HepG2 (cell line): ENCODE measurements around the gene SPIN1. TPM values are rescaled to one million over a fixed set of nuclear protein-coding genes. Genes with fewer than 3 reads are reported as not detected.

Experiments used
- ATAC-seq: fragments of 200-7000 bp; cut with Tn5 transposase; 3 replicates; pipeline ENCODE4 v1.9.1; 2020; ENCODE audit warnings: mild to moderate bottlenecking, moderate library complexity
- BruUV-seq: library from RNA; stranded (reverse); fragments of 400-500 nt; replicated peaks from 2 replicates; lab custom pipeline; 2021; lab: Mats Ljungman, UMichigan
- CTCF ChIA-PET: fragments of 300-600 bp; formaldehyde crosslinking; extraction: SDS; loops from one replicate; lab custom pipeline; 2021; ENCODE audit warnings: low total read pairs, inconsistent platforms, low intra/inter-chr PET ratio; lab: Yijun Ruan, JAX
- POLR2A ChIA-PET: fragments of 350-600 bp; sonication (Branson Sonifier 250); formaldehyde crosslinking; loops from one replicate; lab custom pipeline; 2020; ENCODE audit warnings: antibody characterized with exemption, inconsistent platforms; lab: Yijun Ruan, JAX
- DNase-seq: peaks from one replicate; pipeline ENCODE4 v3.0.0-alpha.2; 2015; ENCODE audit warnings: low spot score
- FAIRE-seq: peaks from 3 replicates; lab custom pipeline; 2011; peaks lifted over from hg19 to GRCh38; lab: Jason Lieb, UNC
- H2AFZ ChIP-seq: one replicate; pipeline ENCODE4 v1.6.1; 2011; ENCODE audit warnings: low read length, inconsistent platforms
- H3K27ac ChIP-seq: fragments of 300-600 bp; 3 replicates; pipeline ENCODE4 v1.8.0; 2011; ENCODE audit warnings: mixed run types, mild to moderate bottlenecking, mixed read lengths, low read length, inconsistent platforms; ENCODE audit not compliant: insufficient read depth; ENCODE audit errors: extremely low read length
- H3K27me3 ChIP-seq, 2 experiments: fragments of 200-600 bp in 1 of 2; 2 replicates in 1 of 2; 3 replicates in 1 of 2; pipeline versions ENCODE4 v1.6.0 to v1.8.0; 2011; ENCODE audit warnings: low read length in 2 of 2, mild to moderate bottlenecking in 2 of 2, moderate library complexity in 2 of 2, inconsistent platforms in 1 of 2; ENCODE audit not compliant: insufficient read depth in 2 of 2, control insufficient read depth in 1 of 2
- H3K36me3 ChIP-seq, 2 experiments: fragments of 200-600 bp in 1 of 2; replicated peaks in 1 of 2; 2 replicates in 1 of 2; 3 replicates in 1 of 2; pipeline versions ENCODE4 v1.5.1 to v1.8.0; 2011; ENCODE audit warnings: low read length in 2 of 2, inconsistent platforms in 1 of 2; ENCODE audit not compliant: insufficient read depth in 2 of 2, control insufficient read depth in 1 of 2
- H3K4me1 ChIP-seq: 2 replicates; pipeline ENCODE4 v1.5.1; 2012; ENCODE audit warnings: low read length, inconsistent platforms; ENCODE audit not compliant: insufficient read depth
- H3K4me2 ChIP-seq: 2 replicates; pipeline ENCODE4 v1.6.0; 2011; ENCODE audit warnings: low read depth, low read length, inconsistent platforms
- H3K4me3 ChIP-seq, 3 experiments: fragments of 200-600 bp in 1 of 3; sonication (generic), shearing (Covaris generic) in 1 of 3; replicated peaks in 1 of 3; 2 replicates each; pipeline ENCODE4 v1.5.1; 2011 to 2016; ENCODE audit warnings: low read length in 3 of 3, inconsistent platforms in 2 of 3, low read depth in 2 of 3, mild to moderate bottlenecking in 2 of 3, control low read depth in 1 of 3, mixed read lengths in 1 of 3; ENCODE audit not compliant: insufficient read depth in 1 of 3
- H3K79me2 ChIP-seq: one replicate; pipeline ENCODE4 v1.6.1; 2011; ENCODE audit warnings: low read length, inconsistent platforms; ENCODE audit not compliant: insufficient read depth
- H3K9ac ChIP-seq: 2 replicates; pipeline ENCODE4 v1.6.0; 2011; ENCODE audit warnings: mild to moderate bottlenecking, low read depth, low read length, inconsistent platforms; ENCODE audit not compliant: insufficient read depth
- H3K9me3 ChIP-seq: 2 replicates; pipeline ENCODE4 v1.5.1; 2012; ENCODE audit warnings: mild to moderate bottlenecking, low read length
- H4K20me1 ChIP-seq: 2 replicates; pipeline ENCODE4 v1.6.0; 2011; ENCODE audit warnings: inconsistent platforms, mild to moderate bottlenecking, low read length, moderate library complexity; ENCODE audit not compliant: insufficient read depth
- FOXA3 ChIP-seq: IDR thresholded peaks from 2 replicates; pipeline ENCODE4 v1.6.1; 2016; ENCODE audit warnings: missing genetic modification reagents, missing compliant biosample characterization
- MED13 ChIP-seq: sonication (generic); formaldehyde crosslinking; IDR thresholded peaks from 2 replicates; pipeline ENCODE4 v1.5.0; 2020; ENCODE audit warnings: missing genetic modification reagents
- MED8 ChIP-seq: sonication (generic); formaldehyde crosslinking; IDR thresholded peaks from 2 replicates; pipeline ENCODE4 v1.8.1; 2023; ENCODE audit warnings: mild to moderate bottlenecking, missing genetic modification reagents; ENCODE audit not compliant: insufficient replicate concordance
- MTF2 ChIP-seq: sonication (generic); formaldehyde crosslinking; IDR thresholded peaks from 2 replicates; pipeline ENCODE4 v1.5.0; 2020; ENCODE audit warnings: missing genetic modification reagents, borderline replicate concordance
- MZF1 ChIP-seq: sonication (generic); formaldehyde crosslinking; IDR thresholded peaks from 2 replicates; pipeline ENCODE4 v1.8.1; 2023; ENCODE audit warnings: mild to moderate bottlenecking, missing genetic modification reagents, borderline replicate concordance
- NR2F1 ChIP-seq, 2 experiments: fragments of 450-650 bp in 1 of 2; formaldehyde crosslinking in 1 of 2; IDR thresholded peaks; 2 replicates each; pipeline versions ENCODE4 v1.5.0 to v1.6.1; 2016 to 2020; ENCODE audit warnings: mild to moderate bottlenecking in 1 of 2, missing compliant biosample characterization in 1 of 2, missing genetic modification reagents in 1 of 2, moderate library complexity in 1 of 2
- RAD21 ChIP-seq: fragments of 450-650 bp; formaldehyde crosslinking; IDR thresholded peaks from 2 replicates; pipeline ENCODE4 v1.5.0; 2020; ENCODE audit warnings: mild to moderate bottlenecking
- RELA ChIP-seq: sonication (generic); formaldehyde crosslinking; IDR thresholded peaks from 2 replicates; pipeline ENCODE4 v1.4.0; 2020; ENCODE audit warnings: missing genetic modification reagents
- TEAD3 ChIP-seq: optimal IDR thresholded peaks from 2 replicates; pipeline ENCODE3; 2016; ENCODE audit warnings: borderline replicate concordance
- ZNF496 ChIP-seq: sonication (generic); formaldehyde crosslinking; IDR thresholded peaks from 2 replicates; pipeline ENCODE4 v1.8.1; 2023; ENCODE audit warnings: mild to moderate bottlenecking, moderate library complexity, missing genetic modification reagents; ENCODE audit not compliant: insufficient replicate concordance
- WGBS: methylation state at CpG from one replicate; pipeline ENCODE4 v1.1.6; 2017; ENCODE audit warnings: low lambda C conversion rate; 5-methylcytosine and 5-hydroxymethylcytosine counted together
- in situ Hi-C: cut with HindIII; loops from 2 replicates; pipeline ENCODE4 v1.10.0; 2017; ENCODE audit warnings: low pct_unique_long_range_greater_than_20kb; ENCODE audit not compliant: extremely low pct_ligation_motif_present
- intact Hi-C: fragments of 100-400 bp; cut with micrococcal nuclease; formaldehyde crosslinking; loops from one replicate; pipeline ENCODE4 v1.10.0; 2022; ENCODE audit not compliant: unreplicated experiment
- polyA plus RNA-seq, 8 experiments: library from polyadenylated mRNA; depleted of rRNA in 3 of 8; stranded (reverse) in 7 of 8; unstranded in 1 of 8; fragments of >200 nt; fragmentation: Illumina TruSeq in 4 of 8; extraction: Trizol in 4 of 8; gene quantifications; 2 replicates each; pipeline versions ENCODE4 v1.2.1 to v1.2.3, GENCODE V29; 2011 to 2016; ENCODE audit warnings: low read depth in 4 of 8, missing spikeins in 1 of 8, mixed read lengths in 1 of 8; ENCODE audit not compliant: insufficient read depth in 1 of 8
- total RNA-seq, 5 experiments: library from RNA; depleted of rRNA; stranded (reverse); fragments of >200 nt; fragmentation: Illumina TruSeq; extraction: Trizol; gene quantifications; 2 replicates each; pipeline ENCODE4 v1.2.3, GENCODE V29; 2016; ENCODE audit warnings: low read depth in 1 of 5
- TF ChIP-seq, protein P1 (sequence below): sonication (generic); formaldehyde crosslinking; IDR thresholded peaks from 2 replicates; pipeline ENCODE4 v1.4.0; 2020; ENCODE audit warnings: mild to moderate bottlenecking, missing genetic modification reagents
- TF ChIP-seq, protein P2 (sequence below): sonication (generic); formaldehyde crosslinking; IDR thresholded peaks from 2 replicates; pipeline ENCODE4 v1.9.0; 2021; ENCODE audit warnings: missing genetic modification reagents, borderline replicate concordance

The SPIN1 gene
- total and polyA plus RNA-seq, 2 of the 13 experiments (the other 11 are each of a cell fraction or from before 2014, with no cell fraction given) = 20.0 to 24.3 TPM

DNA sequence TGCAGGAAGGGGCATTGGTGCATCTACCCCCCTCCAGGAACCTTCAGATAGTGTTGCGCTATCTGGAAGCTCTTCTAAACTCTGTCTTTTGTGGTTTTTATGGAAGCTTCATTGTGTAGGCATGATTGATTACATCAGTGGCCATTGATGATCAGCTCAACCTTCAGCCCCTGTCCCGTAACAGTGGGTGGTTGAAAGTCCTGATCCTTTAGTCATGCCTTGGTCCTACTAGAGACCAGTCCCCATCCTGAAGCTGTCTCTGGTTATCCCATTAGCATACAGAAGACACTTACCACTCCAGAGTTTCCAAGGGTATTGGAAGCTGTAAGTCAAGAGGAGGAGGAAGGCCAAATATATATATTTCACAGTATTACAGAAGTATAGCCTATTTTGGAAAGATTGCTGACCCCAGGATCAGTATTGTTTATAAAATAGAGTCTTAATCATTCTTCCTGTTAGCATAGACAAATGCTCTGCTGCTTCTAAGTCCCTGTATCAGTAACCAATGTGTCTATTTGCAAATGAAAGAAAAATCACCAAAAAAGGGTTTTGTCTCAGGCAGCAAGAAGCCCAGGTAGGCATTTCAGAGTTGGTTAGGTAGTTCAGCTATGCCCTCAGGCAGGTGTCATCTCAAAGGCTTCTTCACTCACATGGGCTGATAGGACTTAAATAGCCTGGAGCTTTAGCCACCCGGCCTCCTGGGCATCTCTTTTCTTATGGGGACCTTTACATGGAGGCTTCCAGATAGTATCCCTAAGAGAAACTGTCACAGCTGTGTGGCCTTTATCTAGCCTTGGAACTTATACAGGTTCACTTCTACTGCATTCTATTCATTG is 41.6 kb downstream of the SPIN1 start:
- Histone ChIP-seq H3K9me3 (no peaks in the 10 kb centered on the region), H3K27me3 (no peaks in the 10 kb centered on the region), H4K20me1 (no peaks in the 10 kb centered on the region), H3K27ac (no peak overlapping the region), H3K4me3 (no peak overlapping the region), H3K36me3 (peaks cover 2 to 4% of the 10 kb centered on the region in 2 experiments; a peak in 4 of 5 replicates), H3K4me1 (peaks cover 15% of the 10 kb centered on the region), H3K4me2 (no peak overlapping the region), H3K9ac (no peak overlapping the region), H3K79me2 (peaks cover 14% of the 10 kb centered on the region), H2AFZ (no peak overlapping the region)
- ChIA-PET POLR2A (no interaction called here), CTCF (no interaction called here)
- TF ChIP-seq MED13 (CRISPR knock-in tag) = no peak
- no peak for TF ChIP-seq RAD21
- TF ChIP-seq, protein P1, sequence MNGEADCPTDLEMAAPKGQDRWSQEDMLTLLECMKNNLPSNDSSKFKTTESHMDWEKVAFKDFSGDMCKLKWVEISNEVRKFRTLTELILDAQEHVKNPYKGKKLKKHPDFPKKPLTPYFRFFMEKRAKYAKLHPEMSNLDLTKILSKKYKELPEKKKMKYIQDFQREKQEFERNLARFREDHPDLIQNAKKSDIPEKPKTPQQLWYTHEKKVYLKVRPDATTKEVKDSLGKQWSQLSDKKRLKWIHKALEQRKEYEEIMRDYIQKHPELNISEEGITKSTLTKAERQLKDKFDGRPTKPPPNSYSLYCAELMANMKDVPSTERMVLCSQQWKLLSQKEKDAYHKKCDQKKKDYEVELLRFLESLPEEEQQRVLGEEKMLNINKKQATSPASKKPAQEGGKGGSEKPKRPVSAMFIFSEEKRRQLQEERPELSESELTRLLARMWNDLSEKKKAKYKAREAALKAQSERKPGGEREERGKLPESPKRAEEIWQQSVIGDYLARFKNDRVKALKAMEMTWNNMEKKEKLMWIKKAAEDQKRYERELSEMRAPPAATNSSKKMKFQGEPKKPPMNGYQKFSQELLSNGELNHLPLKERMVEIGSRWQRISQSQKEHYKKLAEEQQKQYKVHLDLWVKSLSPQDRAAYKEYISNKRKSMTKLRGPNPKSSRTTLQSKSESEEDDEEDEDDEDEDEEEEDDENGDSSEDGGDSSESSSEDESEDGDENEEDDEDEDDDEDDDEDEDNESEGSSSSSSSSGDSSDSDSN (CRISPR knock-in tag) = no peak
- no peak for TF ChIP-seq FOXA3 (CRISPR knock-in tag)
- no peak for TF ChIP-seq RELA (CRISPR knock-in tag)
- no peak for TF ChIP-seq MZF1 (CRISPR knock-in tag)
- no peak for TF ChIP-seq MTF2
- TF ChIP-seq, protein P2, sequence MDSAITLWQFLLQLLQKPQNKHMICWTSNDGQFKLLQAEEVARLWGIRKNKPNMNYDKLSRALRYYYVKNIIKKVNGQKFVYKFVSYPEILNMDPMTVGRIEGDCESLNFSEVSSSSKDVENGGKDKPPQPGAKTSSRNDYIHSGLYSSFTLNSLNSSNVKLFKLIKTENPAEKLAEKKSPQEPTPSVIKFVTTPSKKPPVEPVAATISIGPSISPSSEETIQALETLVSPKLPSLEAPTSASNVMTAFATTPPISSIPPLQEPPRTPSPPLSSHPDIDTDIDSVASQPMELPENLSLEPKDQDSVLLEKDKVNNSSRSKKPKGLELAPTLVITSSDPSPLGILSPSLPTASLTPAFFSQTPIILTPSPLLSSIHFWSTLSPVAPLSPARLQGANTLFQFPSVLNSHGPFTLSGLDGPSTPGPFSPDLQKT (CRISPR knock-in tag) = no peak
- TF ChIP-seq ZNF496 (CRISPR knock-in tag) = no peak
- no peak for TF ChIP-seq MED8
- no peak for TF ChIP-seq NR2F1 (CRISPR knock-in tag; IDR thresholded peaks at IDR 0.05)
- TF ChIP-seq TEAD3 = no peak
- WGBS = 94% methylated on average over 3 of the region's 3 CpGs
- in situ Hi-C loops (no loop called here), intact Hi-C loops (no loop called here)
- FAIRE-seq (no peak), DNase-seq (no peak), ATAC-seq (no peak)
- BruUV-seq = no TSS peak
